Right ventricle myocardium superior (tissue), 1 donor: ENCODE measurements around the gene CARD6. TPM values are rescaled to one million over a fixed set of nuclear protein-coding genes. Genes with fewer than 3 reads are reported as not detected.
"Not testable (repeated sequence)": the region's sequence is repeated elsewhere in the genome, so short reads cannot be mapped to it uniquely, and the experiment has no call there.

Source experiments
- ATAC-seq: fragments of 200-7000 bp; cut with Tn5 transposase; one replicate; pipeline ENCODE4 v1.9.1; 2020; ENCODE audit warnings: mild to moderate bottlenecking; ENCODE audit not compliant: poor library complexity
- DNase-seq: peaks from one replicate; pipeline ENCODE4 v3.0.0-alpha.2; 2020
- intact Hi-C: fragments of 100-400 bp; cut with DNase I; formaldehyde crosslinking; loops from one replicate; pipeline ENCODE4 v1.11.2; 2022
- long read RNA-seq: library from polyadenylated mRNA; unstranded; transcript quantifications from one replicate; pipeline ENCODE4 v2.0.0, GENCODE V29; 2021
- total RNA-seq: library from RNA; stranded (reverse); fragmentation: NEBNext Ultra II Directional; extraction: Animal tissue kit (Norgen Biotek cat#: 25700); gene quantifications from one replicate; pipeline ENCODE4 v1.2.1, GENCODE V29; 2021
- donor health status: DM: no; HTN: yes; CAD: no; lungs with severe emphysema.

The CARD6 gene
- total RNA-seq = 5.3 TPM
- long read RNA-seq, full-length matches to known transcripts = 3 of 4 reads
- long read RNA-seq, partial matches to known transcripts = 1 of 4 reads
- long read RNA-seq, other reads (novel, unspliced or antisense) = 0 of 4 reads

- DNase-seq (no peak), ATAC-seq (peak; percentile 71)
- intact Hi-C loops = no loop called here
These were observed at the start of gene CARD6 for GRCh38 chr5:40841068-40841805. Gene CARD6, plus strand, starts transcription at chr5:40841367. Its CDS starts 16 bp downstream, at chr5:40841383.

GRCh38 chr5:40791715-40792139, 49.4 kb upstream of the CARD6 start:
- no peak for DNase-seq
- intact Hi-C loops = no loop called here
- no peak for ATAC-seq

- ATAC-seq, intact Hi-C loops, DNase-seq: not testable (repeated sequence)
These were observed 48.5 kb upstream of the CARD6 start for GRCh38 chr5:40792691-40793090.

- intact Hi-C loops, ATAC-seq, DNase-seq: not testable (repeated sequence)
These were observed 46.8 kb upstream of the CARD6 start for GRCh38 chr5:40794340-40794739.

GRCh38 chr5:40794877-40795276, 46.3 kb upstream of the CARD6 start:
- intact Hi-C loops, ATAC-seq: not testable (repeated sequence)

GRCh38 chr5:40796487-40796889, 44.7 kb upstream of the CARD6 start:
- ATAC-seq = peak; percentile 38
- intact Hi-C loops = no loop called here
- DNase-seq = no peak

More at GRCh38 chr5:40794877-40795276, 46.3 kb upstream of the CARD6 start:
- DNase-seq = not testable (repeated sequence)

- intact Hi-C loops = no loop called here
- peak; percentile 68 for ATAC-seq
These were observed 43.7 kb upstream of the CARD6 start for GRCh38 chr5:40797273-40798011.

GRCh38 chr5:40798012-40798800, 43.0 kb upstream of the CARD6 start, which contains the start of gene PRKAA1:
Gene PRKAA1, minus strand, starts transcription at chr5:40798374. Its CDS starts 185 bp downstream, at chr5:40798189.
- intact Hi-C loops = no loop called here
- ATAC-seq = peak; percentile 96
- peak; percentile 95 for DNase-seq

More at GRCh38 chr5:40797273-40798011, 43.7 kb upstream of the CARD6 start:
- DNase-seq = peak; percentile 88

- DNase-seq (no peak), ATAC-seq (no peak)
- intact Hi-C loops = no loop called here
These were observed 42.4 kb upstream of the CARD6 start for GRCh38 chr5:40798801-40799210.

- ATAC-seq = no peak
- DNase-seq = no peak
- intact Hi-C loops = no loop called here
These were observed 41.9 kb upstream of the CARD6 start for GRCh38 chr5:40799258-40799657.

GRCh38 chr5:40801771-40802562, 39.2 kb upstream of the CARD6 start:
- intact Hi-C loops = no loop called here
- DNase-seq (no peak), ATAC-seq (no peak)

- no peak for ATAC-seq
- DNase-seq = no peak
- intact Hi-C loops = no loop called here
These were observed 29.0 kb upstream of the CARD6 start for GRCh38 chr5:40812125-40812524.

- DNase-seq (no peak), ATAC-seq (no peak)
- intact Hi-C loops = no loop called here
These were observed 27.4 kb upstream of the CARD6 start for GRCh38 chr5:40813698-40814281.

GRCh38 chr5:40823459-40823858, 17.7 kb upstream of the CARD6 start:
- DNase-seq = no peak
- intact Hi-C loops = no loop called here
- ATAC-seq = no peak

- ATAC-seq, intact Hi-C loops, DNase-seq: not testable (repeated sequence)
These were observed 15.6 kb upstream of the CARD6 start for GRCh38 chr5:40825461-40826043.

GRCh38 chr5:40826489-40827187, 14.5 kb upstream of the CARD6 start:
- intact Hi-C loops = no loop called here
- DNase-seq = no peak
- no peak for ATAC-seq
